K562 (cell line): ENCODE data around the gene RYR3. TPM values are rescaled to one million over a fixed set of nuclear protein-coding genes. Genes with fewer than 3 reads are reported as not detected.

ENCODE experiments used
- BRF2 ChIP-seq: IDR thresholded peaks from 3 replicates; pipeline ENCODE4 v1.6.1; 2011; ENCODE audit warnings: borderline replicate concordance, mild to moderate bottlenecking; ENCODE audit not compliant: insufficient read length, insufficient read depth
- CCNT2 ChIP-seq: IDR thresholded peaks from 2 replicates; pipeline ENCODE4 v1.6.1; 2011; ENCODE audit warnings: borderline replicate concordance, low read depth, mild to moderate bottlenecking, moderate library complexity, mixed read lengths, low read length; ENCODE audit not compliant: insufficient read length; ENCODE audit errors: extremely low read depth
- CEBPG ChIP-seq, 3 experiments: fragments of 200-800 bp in 1 of 3; sonication (Bioruptor generic) in 1 of 3; sonication (generic) in 1 of 3; formaldehyde crosslinking in 1 of 3; IDR thresholded peaks in 2 of 3; conservative IDR thresholded peaks in 1 of 3; 2 replicates each; pipeline versions ENCODE4 v1.6.1 to v1.8.0; 2016 to 2022; ENCODE audit warnings: missing compliant biosample characterization in 2 of 3, missing genetic modification characterization in 2 of 3, mild to moderate bottlenecking in 1 of 3, missing genetic modification reagents in 1 of 3
- CREB1 ChIP-seq, 2 experiments: sonication (generic) in 1 of 2; formaldehyde crosslinking in 1 of 2; IDR thresholded peaks; 2 replicates each; pipeline versions ENCODE4 v1.6.1 to v1.8.0; 2012 to 2022; ENCODE audit warnings: inconsistent platforms in 1 of 2, mild to moderate bottlenecking in 1 of 2, missing genetic modification reagents in 1 of 2, moderate library complexity in 1 of 2
- ERF ChIP-seq: fragments of 450-650 bp; formaldehyde crosslinking; IDR thresholded peaks from 2 replicates; pipeline ENCODE4 v1.4.0; 2020; ENCODE audit warnings: mild to moderate bottlenecking, mixed read lengths
- KDM1A ChIP-seq, 2 experiments: fragments of 450-650 bp; IDR thresholded peaks; 2 replicates each; pipeline ENCODE4 v1.6.1; 2016; ENCODE audit warnings: mild to moderate bottlenecking in 2 of 2
- KDM5B ChIP-seq: fragments of 200-600 bp; sonication (generic); IDR thresholded peaks from 2 replicates; pipeline ENCODE4 v1.6.1; 2012; ENCODE audit warnings: low read depth, mild to moderate bottlenecking, moderate library complexity, low read length, control low read depth, inconsistent platforms; ENCODE audit not compliant: insufficient replicate concordance
- MBD2 ChIP-seq: sonication (generic); IDR thresholded peaks from 2 replicates; pipeline ENCODE4 v1.6.1; 2016; ENCODE audit warnings: low read depth, borderline replicate concordance
- MEIS2 ChIP-seq: fragments of 450-650 bp; IDR thresholded peaks from 2 replicates; pipeline ENCODE4 v1.6.1; 2014; ENCODE audit warnings: mild to moderate bottlenecking; ENCODE audit not compliant: partially characterized antibody
- PTTG1 ChIP-seq: fragments of 450-650 bp; IDR thresholded peaks from 2 replicates; pipeline ENCODE4 v1.6.1; 2016; ENCODE audit warnings: low read depth, mild to moderate bottlenecking, missing genetic modification characterization, missing compliant biosample characterization
- SIN3B ChIP-seq: fragments of 450-650 bp; IDR thresholded peaks from 2 replicates; pipeline ENCODE4 v1.6.1; 2017; ENCODE audit warnings: low read depth, mild to moderate bottlenecking, moderate library complexity
- SMARCE1 ChIP-seq: fragments of 450-650 bp; IDR thresholded peaks from 2 replicates; pipeline ENCODE4 v1.7.1; 2016; ENCODE audit warnings: mild to moderate bottlenecking
- SOX6 ChIP-seq: fragments of 450-650 bp; IDR thresholded peaks from 2 replicates; pipeline ENCODE4 v1.6.1; 2014; ENCODE audit warnings: mild to moderate bottlenecking
- SPI1 ChIP-seq: IDR thresholded peaks from 2 replicates; pipeline ENCODE4 v1.6.1; 2011; ENCODE audit warnings: low read depth, low read length, control low read depth, borderline replicate concordance
- ZKSCAN8 ChIP-seq: fragments of 200-800 bp; sonication (Bioruptor generic); IDR thresholded peaks from 2 replicates; pipeline ENCODE4 v1.6.1; 2016; ENCODE audit warnings: missing genetic modification characterization, missing compliant biosample characterization
- ZNF253 ChIP-seq: fragments of 250-450 bp; sonication (Bioruptor Pico); conservative IDR thresholded peaks from 2 replicates; pipeline ENCODE4 v1.6.1; 2021; ENCODE audit warnings: mild to moderate bottlenecking
- ZNF263 ChIP-seq: sonication (generic); formaldehyde crosslinking; IDR thresholded peaks from 2 replicates; pipeline ENCODE4 v1.8.0; 2022; ENCODE audit warnings: mild to moderate bottlenecking, missing genetic modification reagents, borderline replicate concordance
- ZNF436 ChIP-seq: fragments of 250-450, 450-650 bp; sonication (Bioruptor Pico); formaldehyde crosslinking; IDR thresholded peaks from 2 replicates; pipeline ENCODE4 v1.7.0; 2020; ENCODE audit warnings: mild to moderate bottlenecking
- ZNF445 ChIP-seq: fragments of 250-450 bp; sonication (Bioruptor Pico); IDR thresholded peaks from 2 replicates; pipeline ENCODE4 v1.4.0; 2020; ENCODE audit warnings: low read depth, mild to moderate bottlenecking, moderate library complexity
- ZNF589 ChIP-seq: fragments of 200-800 bp; sonication (Bioruptor generic); IDR thresholded peaks from 2 replicates; pipeline ENCODE4 v1.6.1; 2016; ENCODE audit warnings: low read depth, missing genetic modification characterization, missing compliant biosample characterization
- ZNF766 ChIP-seq: fragments of 200-800 bp; sonication (Bioruptor generic); conservative IDR thresholded peaks from 2 replicates; pipeline ENCODE4 v1.6.1; 2016; ENCODE audit warnings: missing genetic modification characterization, missing compliant biosample characterization
- polyA plus RNA-seq, 8 experiments: library from polyadenylated mRNA; depleted of rRNA in 4 of 8; stranded (reverse) in 5 of 8; unstranded in 3 of 8; fragments of >200 nt; fragmentation: Nextera tagmentation in 2 of 8; fragmentation: Illumina TruSeq in 1 of 8; extraction: Ambion mirVana in 2 of 8; extraction: Trizol in 1 of 8; gene quantifications; 2 replicates each; pipeline versions ENCODE4 v1.2.1 to v1.2.3, GENCODE V29; 2011 to 2014; ENCODE audit warnings: inconsistent platforms in 1 of 8, missing spikeins in 1 of 8
- total RNA-seq, 7 experiments: library from RNA; depleted of rRNA in 6 of 7; stranded (reverse); fragments of >200 nt in 6 of 7; fragmentation: Illumina TruSeq in 2 of 7; extraction: Trizol in 2 of 7; gene quantifications; 2 replicates each; pipeline versions ENCODE4 v1.2.1 to v1.2.3, GENCODE V29; 2011 to 2021; ENCODE audit warnings: low replicate concordance in 1 of 7
- TF ChIP-seq, protein P1 (sequence below): fragments of 200-800 bp; sonication (Bioruptor generic); IDR thresholded peaks from 2 replicates; pipeline ENCODE4 v1.6.1; 2017; ENCODE audit warnings: missing genetic modification characterization, missing compliant biosample characterization

The RYR3 gene
- total and polyA plus RNA-seq, 9 of the 15 experiments (the other 6 are each of a cell fraction or from before 2014, with no cell fraction given): 0.04 TPM; not detected in 8

DNA sequence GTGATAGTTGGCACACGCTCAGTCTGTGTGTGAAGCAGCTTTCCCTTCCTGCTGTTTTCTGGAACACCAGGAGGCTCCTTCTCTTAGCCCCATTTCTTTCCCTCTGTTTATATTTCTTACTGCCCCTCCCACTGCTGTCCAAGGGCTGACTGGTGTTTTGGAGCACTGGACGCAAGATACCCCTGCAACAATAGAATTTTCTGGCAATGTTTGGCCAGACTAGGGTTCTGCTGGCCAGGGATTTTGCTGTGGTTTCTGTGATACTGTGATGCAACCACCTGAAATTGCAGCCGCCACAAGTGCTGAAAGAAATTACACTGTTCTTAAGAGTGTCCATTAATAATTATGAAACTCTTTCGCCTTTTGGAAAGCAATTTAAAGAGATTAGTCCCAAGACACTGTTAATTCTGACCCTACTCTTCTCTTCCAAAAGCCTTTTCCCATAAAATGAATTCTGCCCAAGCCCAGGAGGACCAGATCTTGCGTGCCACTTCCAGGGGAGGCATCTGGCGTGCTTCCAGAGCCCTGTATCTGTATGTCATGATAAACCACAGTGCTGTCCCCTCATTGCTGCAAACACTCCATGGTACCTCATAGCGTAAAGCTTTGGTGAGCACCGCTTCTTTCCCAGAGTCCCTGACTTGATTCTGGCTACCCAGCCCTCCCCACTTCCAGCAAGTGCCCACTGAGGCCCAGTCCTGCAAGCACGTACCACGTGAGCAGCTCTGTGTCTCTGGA, 498.1 kb downstream of the RYR3 start (continued):
- TF ChIP-seq ZNF766 (CRISPR knock-in tag) (peak; percentile 66; the same call in 1 of the 2 replicates), ZNF253 (CRISPR knock-in tag) (no peak), ERF (CRISPR knock-in tag) (no peak), MBD2 (no peak), SOX6 (peak; percentile 62; the same call in 1 of the 2 replicates), ZNF445 (CRISPR knock-in tag) (no peak), KDM1A (IDR thresholded peaks at IDR 0.05) (no peak), ZNF589 (0 out of 2 replicates have a peak, but pooled peaks have one; percentile 49), SMARCE1 (no peak), CEBPG (CRISPR knock-in tag; IDR thresholded peaks at IDR 0.05) (0 out of 2 replicates have a peak, but pooled peaks have one; percentile 19), CEBPG (tag; conservative IDR thresholded peaks at IDR 0.05 in 1 of 2, IDR thresholded peaks at IDR 0.05 in 1 of 2) (peak; percentile 82 to 95), SPI1 (no peak), KDM5B (no peak), PTTG1 (tag) (no peak), BRF2 (no peak), ZNF263 (CRISPR knock-in tag) (no peak), ZKSCAN8 (CRISPR knock-in tag) (no peak), CCNT2 (no peak), CREB1 (IDR thresholded peaks at IDR 0.05) (no peak), CREB1 (CRISPR knock-in tag; IDR thresholded peaks at IDR 0.05) (no peak), MEIS2 (peak; percentile 17), ZNF436 (CRISPR knock-in tag) (no peak), SIN3B (no peak)
- TF ChIP-seq, protein P1, sequence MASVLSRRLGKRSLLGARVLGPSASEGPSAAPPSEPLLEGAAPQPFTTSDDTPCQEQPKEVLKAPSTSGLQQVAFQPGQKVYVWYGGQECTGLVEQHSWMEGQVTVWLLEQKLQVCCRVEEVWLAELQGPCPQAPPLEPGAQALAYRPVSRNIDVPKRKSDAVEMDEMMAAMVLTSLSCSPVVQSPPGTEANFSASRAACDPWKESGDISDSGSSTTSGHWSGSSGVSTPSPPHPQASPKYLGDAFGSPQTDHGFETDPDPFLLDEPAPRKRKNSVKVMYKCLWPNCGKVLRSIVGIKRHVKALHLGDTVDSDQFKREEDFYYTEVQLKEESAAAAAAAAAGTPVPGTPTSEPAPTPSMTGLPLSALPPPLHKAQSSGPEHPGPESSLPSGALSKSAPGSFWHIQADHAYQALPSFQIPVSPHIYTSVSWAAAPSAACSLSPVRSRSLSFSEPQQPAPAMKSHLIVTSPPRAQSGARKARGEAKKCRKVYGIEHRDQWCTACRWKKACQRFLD (CRISPR knock-in tag): peak; percentile 28; the same call in 1 of the 2 replicates
